H1 (cell line): ENCODE measurements around the gene NUDT12. TPM values are rescaled to one million over a fixed set of nuclear protein-coding genes. Genes with fewer than 3 reads are reported as not detected.

Source experiments
- CTCF ChIA-PET: fragments of 300-600 bp; sonication (Branson Sonifier 250); formaldehyde crosslinking; loops from one replicate; lab custom pipeline; 2021; ENCODE audit not compliant: partially characterized antibody; lab: Charles Lee
- POLR2A ChIA-PET: fragments of 300-600 bp; sonication (Branson Sonifier 250); formaldehyde crosslinking; loops from one replicate; lab custom pipeline; 2021; ENCODE audit warnings: inconsistent platforms; ENCODE audit not compliant: partially characterized antibody; lab: Charles Lee
- DNase-seq, 2 experiments: peaks; one replicate each; pipeline versions ENCODE4 v3.0.0 to v3.0.0-alpha.2; 2010 to 2022; ENCODE audit warnings: low spot score in 2 of 2, low read depth in 1 of 2, mixed read lengths in 1 of 2
- FAIRE-seq: peaks from 2 replicates; lab custom pipeline; 2011; peaks lifted over from hg19 to GRCh38; lab: Jason Lieb, UNC
- H2AFZ ChIP-seq: 2 replicates; pipeline ENCODE4 v1.8.1; 2012; ENCODE audit warnings: low read length, inconsistent platforms
- H2AK5ac ChIP-seq: 2 replicates; pipeline ENCODE4 v1.6.1; 2013; ENCODE audit warnings: low read depth, low read length
- H2BK120ac ChIP-seq: replicated peaks from 2 replicates; pipeline ENCODE3; 2013; ENCODE audit warnings: low read depth, low read length, inconsistent platforms
- H2BK12ac ChIP-seq: 2 replicates; pipeline ENCODE4 v1.6.1; 2013; ENCODE audit warnings: low read depth, low read length
- H2BK15ac ChIP-seq: 2 replicates; pipeline ENCODE4 v1.6.1; 2013; ENCODE audit warnings: low read length
- H2BK20ac ChIP-seq: 2 replicates; pipeline ENCODE4 v1.6.1; 2013; ENCODE audit warnings: low read length
- H2BK5ac ChIP-seq: 2 replicates; pipeline ENCODE4 v1.6.1; 2013; ENCODE audit warnings: low read depth, low read length
- H3K14ac ChIP-seq: 2 replicates; pipeline ENCODE4 v1.6.1; 2013; ENCODE audit warnings: inconsistent platforms; ENCODE audit not compliant: insufficient read length
- H3K18ac ChIP-seq: 2 replicates; pipeline ENCODE4 v1.6.1; 2013; ENCODE audit warnings: low read length; ENCODE audit errors: extremely low read depth
- H3K23ac ChIP-seq: 2 replicates; pipeline ENCODE4 v1.6.1; 2013; ENCODE audit warnings: inconsistent platforms; ENCODE audit not compliant: insufficient read length
- H3K23me2 ChIP-seq: 2 replicates; pipeline ENCODE4 v1.6.1; 2013; ENCODE audit warnings: low read depth, low read length
- H3K27ac ChIP-seq: 2 replicates; pipeline ENCODE4 v1.6.1; 2011; ENCODE audit warnings: low read depth, low read length, inconsistent platforms
- H3K27me3 ChIP-seq, 4 experiments: replicated peaks in 1 of 4; 1 replicate in 1 of 4; 2 replicates in 3 of 4; pipeline versions ENCODE4 v1.6.1 to v1.8.1; 2011 to 2013; ENCODE audit warnings: low read length in 3 of 4, mild to moderate bottlenecking in 3 of 4, inconsistent platforms in 2 of 4, mixed read lengths in 2 of 4, moderate library complexity in 1 of 4; ENCODE audit not compliant: control insufficient read depth in 3 of 4, insufficient read depth in 3 of 4; ENCODE audit errors: extremely low read depth in 1 of 4
- H3K36me3 ChIP-seq, 4 experiments: 2 replicates each; pipeline versions ENCODE4 v1.6.1 to v1.8.1; 2011 to 2013; ENCODE audit warnings: mild to moderate bottlenecking in 4 of 4, low read length in 3 of 4, moderate library complexity in 2 of 4, control low read depth in 1 of 4, inconsistent platforms in 1 of 4; ENCODE audit not compliant: insufficient read depth in 4 of 4, control insufficient read depth in 2 of 4
- H3K4ac ChIP-seq: replicated peaks from 2 replicates; pipeline ENCODE3; 2013; ENCODE audit warnings: low read length, low read depth, mixed read lengths, inconsistent platforms; ENCODE audit not compliant: insufficient read length
- H3K4me1 ChIP-seq, 4 experiments: replicated peaks in 1 of 4; 1 replicate in 1 of 4; 2 replicates in 3 of 4; pipeline versions ENCODE4 v1.6.1 to v1.8.1; 2011 to 2013; ENCODE audit warnings: low read length in 3 of 4, inconsistent platforms in 2 of 4, mixed read lengths in 1 of 4; ENCODE audit not compliant: insufficient read depth in 4 of 4, control insufficient read depth in 3 of 4
- H3K4me2 ChIP-seq, 2 experiments: 2 replicates each; pipeline versions ENCODE4 v1.6.1 to v1.8.1; 2011 to 2013; ENCODE audit warnings: low read depth in 2 of 2, low read length in 2 of 2, control low read depth in 1 of 2, inconsistent platforms in 1 of 2, mild to moderate bottlenecking in 1 of 2; ENCODE audit not compliant: insufficient read depth in 1 of 2
- H3K4me3 ChIP-seq, 4 experiments: fragments of 200-600, 300-600 bp in 1 of 4; sonication (generic), shearing (Covaris generic), sonication (Bioruptor Twin) in 1 of 4; 2 replicates each; pipeline versions ENCODE4 v1.5.1 to v1.8.1; 2011 to 2016; ENCODE audit warnings: low read length in 4 of 4, low read depth in 3 of 4, control low read depth in 2 of 4, inconsistent platforms in 2 of 4, mild to moderate bottlenecking in 2 of 4, mixed read lengths in 1 of 4, moderate library complexity in 1 of 4; ENCODE audit not compliant: insufficient read depth in 2 of 4; ENCODE audit errors: extremely low read depth in 1 of 4
- H3K56ac ChIP-seq: replicated peaks from 2 replicates; pipeline ENCODE3; 2013; ENCODE audit warnings: low read depth, mild to moderate bottlenecking, mixed read lengths, low read length, inconsistent platforms; ENCODE audit not compliant: insufficient read length
- H3K79me1 ChIP-seq: 2 replicates; pipeline ENCODE4 v1.6.1; 2013; ENCODE audit warnings: low read depth, low read length, control low read depth
- H3K79me2 ChIP-seq, 2 experiments: 2 replicates each; pipeline versions ENCODE4 v1.6.1 to v1.8.1; 2012 to 2013; ENCODE audit warnings: low read length in 2 of 2, mild to moderate bottlenecking in 2 of 2, inconsistent platforms in 1 of 2; ENCODE audit not compliant: insufficient read depth in 2 of 2, control insufficient read depth in 1 of 2
- H3K9ac ChIP-seq, 4 experiments: replicated peaks in 1 of 4; 1 replicate in 1 of 4; 2 replicates in 3 of 4; pipeline versions ENCODE4 v1.6.1 to v1.8.1; 2011 to 2013; ENCODE audit warnings: low read depth in 3 of 4, low read length in 3 of 4, control low read depth in 2 of 4, mild to moderate bottlenecking in 2 of 4, moderate library complexity in 2 of 4, inconsistent platforms in 1 of 4; ENCODE audit errors: extremely low read depth in 1 of 4
- H3K9me3 ChIP-seq, 2 experiments: 2 replicates each; pipeline versions ENCODE4 v1.6.1 to v1.8.1; 2012 to 2013; ENCODE audit warnings: mild to moderate bottlenecking in 2 of 2, moderate library complexity in 2 of 2, control low read depth in 1 of 2, inconsistent platforms in 1 of 2, low read depth in 1 of 2, low read length in 1 of 2, mixed read lengths in 1 of 2; ENCODE audit not compliant: insufficient read depth in 2 of 2
- H4K20me1 ChIP-seq, 2 experiments: replicated peaks in 1 of 2; 2 replicates each; pipeline versions ENCODE3 to v1.8.1; 2011 to 2013; ENCODE audit warnings: inconsistent platforms in 2 of 2, low read length in 2 of 2, mild to moderate bottlenecking in 1 of 2; ENCODE audit not compliant: insufficient read depth in 2 of 2, control insufficient read depth in 1 of 2
- H4K5ac ChIP-seq: 2 replicates; pipeline ENCODE4 v1.6.1; 2013; ENCODE audit warnings: low read length, low read depth, mixed read lengths, inconsistent platforms; ENCODE audit not compliant: insufficient read length
- H4K8ac ChIP-seq: 2 replicates; pipeline ENCODE4 v1.8.0; 2013; ENCODE audit warnings: mild to moderate bottlenecking, moderate library complexity, low read length, inconsistent platforms; ENCODE audit not compliant: insufficient read depth; ENCODE audit errors: extremely low read depth
- H4K91ac ChIP-seq: replicated peaks from 2 replicates; pipeline ENCODE3; 2013; ENCODE audit warnings: low read length, mixed read lengths, inconsistent platforms; ENCODE audit not compliant: insufficient read length
- BRCA1 ChIP-seq: IDR thresholded peaks from 2 replicates; pipeline ENCODE4 v1.6.1; 2012; ENCODE audit warnings: low read depth, low read length, improper control_type of control experiment
- CHD1 ChIP-seq: IDR thresholded peaks from 2 replicates; pipeline ENCODE4 v1.6.1; 2012; ENCODE audit warnings: low read depth, low read length, improper control_type of control experiment
- CHD2 ChIP-seq: IDR thresholded peaks from 2 replicates; pipeline ENCODE4 v1.6.1; 2012; ENCODE audit warnings: low read length, improper control_type of control experiment
- CREB1 ChIP-seq: IDR thresholded peaks from 2 replicates; pipeline ENCODE4 v1.6.1; 2012; ENCODE audit warnings: inconsistent platforms
- EP300 ChIP-seq, 2 experiments: IDR thresholded peaks; 1 replicate in 1 of 2; 2 replicates in 1 of 2; pipeline ENCODE4 v1.6.1; 2011 to 2012; ENCODE audit warnings: low read depth in 2 of 2, low read length in 2 of 2, mild to moderate bottlenecking in 2 of 2, borderline replicate concordance in 1 of 2, inconsistent platforms in 1 of 2, moderate library complexity in 1 of 2
- EZH2 ChIP-seq: fragments of 200-600 bp; sonication (generic); IDR thresholded peaks from 2 replicates; pipeline ENCODE4 v1.7.1; 2012; ENCODE audit warnings: low read depth, mild to moderate bottlenecking, moderate library complexity, low read length, inconsistent platforms; ENCODE audit not compliant: severe bottlenecking
- GTF2F1 ChIP-seq: IDR thresholded peaks from 2 replicates; pipeline ENCODE4 v1.6.1; 2012; ENCODE audit warnings: low read depth, low read length, improper control_type of control experiment, borderline replicate concordance
- RNF2 ChIP-seq: fragments of 200-900, 300-1000 bp; sonication (generic); IDR thresholded peaks from 2 replicates; pipeline ENCODE4 v1.7.1; 2016; ENCODE audit warnings: borderline replicate concordance, low read depth, mild to moderate bottlenecking, antibody characterized with exemption, low read length; ENCODE audit not compliant: poor library complexity, severe bottlenecking; ENCODE audit errors: missing control alignments
- SAP30 ChIP-seq: fragments of 300-600 bp; sonication (generic); IDR thresholded peaks from 2 replicates; pipeline ENCODE4 v1.7.1; 2012; ENCODE audit warnings: low read length, moderate library complexity, mild to moderate bottlenecking, inconsistent platforms; ENCODE audit not compliant: insufficient read depth, insufficient replicate concordance
- SIRT6 ChIP-seq: IDR thresholded peaks from one replicate; pipeline ENCODE4 v1.7.1; 2012; ENCODE audit warnings: low read length, inconsistent platforms
- SP2 ChIP-seq: IDR thresholded peaks from 2 replicates; pipeline ENCODE4 v1.6.1; 2012; ENCODE audit warnings: mild to moderate bottlenecking, low read length, inconsistent platforms
- SP4 ChIP-seq: IDR thresholded peaks from 2 replicates; pipeline ENCODE4 v1.6.1; 2012; ENCODE audit warnings: low read length, inconsistent platforms
- SUZ12 ChIP-seq: fragments of 200-600 bp; sonication (generic); IDR thresholded peaks from 2 replicates; pipeline ENCODE4 v1.6.1; 2012; ENCODE audit warnings: mild to moderate bottlenecking, inconsistent platforms, low read length, moderate library complexity, mixed read lengths
- WGBS, 2 experiments: shearing (Covaris generic) in 1 of 2; methylation state at CpG; one replicate each; pipeline versions ENCODE4 v1.1.6 to v1.1.7; 2013 to 2015; ENCODE audit warnings: low lambda C conversion rate in 2 of 2, mixed read lengths in 2 of 2, inconsistent platforms in 1 of 2, low coverage in 1 of 2, missing lambda C conversion rate in 1 of 2; ENCODE audit not compliant: insufficient replicate concordance in 2 of 2, insufficient coverage in 1 of 2, insufficient read length in 1 of 2; ENCODE audit errors: extremely low coverage in 1 of 2, missing lambda C conversion rate in 1 of 2; 5-methylcytosine and 5-hydroxymethylcytosine counted together
- polyA plus RNA-seq, 7 experiments: library from polyadenylated mRNA; depleted of rRNA in 3 of 7; stranded (reverse) in 5 of 7; unstranded in 2 of 7; fragments of >200 nt in 5 of 7; fragments of 200-250 nt in 2 of 7; gene quantifications; 1 replicate in 5 of 7; 2 replicates in 1 of 7; 4 replicates in 1 of 7; pipeline versions ENCODE4 v1.2.1 to v1.2.3, GENCODE V29; 2011 to 2013; ENCODE audit warnings: missing spikeins in 2 of 7, mixed read lengths in 2 of 7
- total RNA-seq: library from RNA; stranded (reverse); fragmentation: NEBNext Ultra II Directional; extraction: Animal tissue kit (Norgen Biotek cat#: 25700); gene quantifications from 2 replicates; pipeline ENCODE4 v1.2.1, GENCODE V29; 2021

Gene NUDT12
- total and polyA plus RNA-seq, 2 of the 8 experiments (the other 6 are each of a cell fraction or from before 2014, with no cell fraction given), result 3.6 to 12.5 TPM

DNA sequence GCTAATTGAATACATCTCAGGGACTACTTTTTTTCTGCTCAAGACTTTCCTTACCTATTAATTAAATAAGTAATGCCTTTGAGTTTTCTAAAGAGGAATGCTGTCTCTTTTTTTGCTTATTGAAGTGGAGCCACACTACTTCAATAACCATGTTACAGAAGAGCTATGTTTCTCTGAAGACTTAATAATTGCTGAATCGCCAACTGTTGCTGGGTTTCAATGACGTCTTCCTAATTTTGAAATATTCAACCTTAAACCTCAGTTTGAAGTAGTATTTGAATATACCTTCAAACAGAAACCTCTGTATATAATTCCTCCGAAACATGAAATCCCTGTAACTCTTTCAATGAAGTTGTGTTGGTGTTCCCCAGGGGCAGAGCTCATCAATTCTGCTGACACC is 21.0 kb downstream of the NUDT12 start:
- Histone ChIP-seq H2BK12ac (no peak overlapping the region), H3K9me3 (no peaks in the 10 kb centered on the region), H3K79me2 (no peaks in the 10 kb centered on the region), H4K91ac (no peak overlapping the region), H4K5ac (no peak overlapping the region), H3K9ac (no peak overlapping the region), H3K56ac (no peak overlapping the region), H2BK5ac (no peak overlapping the region), H3K36me3 (no peaks in the 10 kb centered on the region), H2BK15ac (no peak overlapping the region), H2AK5ac (no peak overlapping the region), H2BK20ac (no peak overlapping the region), H3K79me1 (no peaks in the 10 kb centered on the region), H2AFZ (no peak overlapping the region), H3K27ac (no peak overlapping the region), H3K4ac (no peak overlapping the region), H3K18ac (no peak overlapping the region), H3K23ac (no peak overlapping the region), H2BK120ac (no peak overlapping the region), H3K4me3 (no peak overlapping the region), H3K14ac (no peak overlapping the region), H3K27me3 (no peaks in the 10 kb centered on the region), H3K4me1 (no peaks in the 10 kb centered on the region), H3K23me2 (no peaks in the 10 kb centered on the region), H4K8ac (no peak overlapping the region), H4K20me1 (no peaks in the 10 kb centered on the region), H3K4me2 (no peak overlapping the region)
- TF ChIP-seq EP300 (IDR thresholded peaks at IDR 0.05; ENCODE audit: borderline replicate concordance in 1 of 2, low read depth in 2 of 2, low read length in 2 of 2), result no peak
- no peak for TF ChIP-seq CREB1
- TF ChIP-seq SP4, result no peak
- no peak for TF ChIP-seq SAP30
- TF ChIP-seq EZH2, result no peak
- TF ChIP-seq RNF2, result no peak
- TF ChIP-seq CHD2, result no peak
- TF ChIP-seq SUZ12, result no peak
- no peak for TF ChIP-seq SIRT6
- no peak for TF ChIP-seq CHD1
- TF ChIP-seq SP2, result no peak
- TF ChIP-seq GTF2F1, result no peak
- no peak for TF ChIP-seq BRCA1
- 91% methylated on average over 3 of the region's 3 CpGs; no CpG with 5 or more reads in 1 of the 2 experiments for WGBS, 2 experiments
- CTCF ChIA-PET, result no interaction called here
- FAIRE-seq, result no peak
- POLR2A ChIA-PET, result no interaction called here
- no peak for DNase-seq
